ENCODE data around the gene RPS6KB2. TPM values are rescaled to one million over a fixed set of nuclear protein-coding genes. Genes with fewer than 3 reads are reported as not detected.
A peak's percentile ranks its signal among the peaks of the same experiment; 100 is the strongest.

The RPS6KB2 gene
- total RNA-seq, 1 experiment from 2014 or later = 170 TPM

DNA sequence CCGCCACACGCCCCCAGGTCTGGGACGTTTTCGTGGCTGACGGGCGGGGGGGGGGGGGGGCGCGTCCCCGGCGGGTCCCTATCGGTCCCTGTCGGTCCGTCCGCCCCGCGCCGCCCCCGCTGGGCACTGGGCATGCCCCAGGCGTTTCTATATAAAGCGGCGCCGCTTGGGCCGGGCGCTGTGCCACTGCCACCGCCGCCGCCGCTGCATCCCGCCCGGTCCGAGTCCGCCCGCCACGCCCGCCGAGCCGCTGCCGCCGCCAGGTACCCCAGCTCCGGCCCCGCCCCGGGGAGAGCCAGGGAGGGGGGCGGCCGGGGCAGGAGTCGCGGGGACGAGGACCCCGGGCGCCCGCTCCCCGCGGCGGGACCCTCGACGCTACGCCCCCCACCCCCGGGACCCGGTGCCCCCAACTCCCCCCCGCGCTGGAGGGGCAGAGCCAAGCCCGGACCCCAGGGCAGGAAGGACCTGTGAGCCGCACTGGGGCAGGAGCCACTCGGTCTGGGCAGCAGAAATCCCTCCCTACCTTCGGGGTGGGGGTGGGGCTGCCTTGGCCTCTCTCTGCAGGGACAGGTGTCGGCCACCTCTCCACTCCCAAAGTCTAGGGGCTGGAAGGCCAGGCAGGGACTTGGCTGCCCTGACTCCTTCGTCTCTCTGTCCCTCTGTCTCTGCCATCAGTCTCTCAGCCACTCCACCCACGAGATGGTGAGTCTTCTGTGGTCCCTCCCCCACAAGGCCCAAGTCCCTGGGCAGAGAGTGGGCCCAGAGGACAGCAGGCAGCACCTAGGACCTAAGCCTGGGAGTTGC lies 12.6 kb upstream of the RPS6KB2 start, which contains the start of gene CARNS1:
Gene CARNS1, plus strand, starts transcription at position 178 of the 804 bp plus-strand sequence. Its CDS starts 522 bp downstream, at position 700.
- BruUV-seq (replicated peaks) = no TSS peak
- Histone ChIP-seq H3K4me2 (ENCODE audit: low read length) (peak within 1 kb of the TSS; percentile 84), H3K4me1 (ENCODE audit: insufficient read depth, low read length) (peaks cover 6% of the 10 kb centered on the region; the same call in 1 of the 2 replicates), H2AFZ (ENCODE audit: low read length) (peak within 1 kb of the TSS; percentile 57; the same call in 1 of the 2 replicates), H3K9me3 (ENCODE audit: low read length) (no peaks in the 10 kb centered on the region), H3F3A (ENCODE audit: low read length, unreplicated experiment) (no peaks in the 10 kb centered on the region), H3K27ac (ENCODE audit: low read length) (no peak within 1 kb of the TSS), H3K9me2 (replicated peaks; ENCODE audit: low read length) (no peaks in the 10 kb centered on the region), H3K36me3 (ENCODE audit: low read depth, low read length) (no peaks in the 10 kb centered on the region), H3K27me3 (ENCODE audit: low read length) (no peaks in the 10 kb centered on the region), H3K4me3 (ENCODE audit: low read length) (peak within 1 kb of the TSS; percentile 54), H3K9ac (ENCODE audit: low read length) (no peak within 1 kb of the TSS), H4K20me1 (ENCODE audit: low read length) (no peaks in the 10 kb centered on the region), H3K79me2 (ENCODE audit: low read length) (no peaks in the 10 kb centered on the region)
- DNase-seq (no peak), ATAC-seq (0 out of 2 replicates have a peak, but pooled peaks have one; percentile 10)
- intact Hi-C loops (cut with micrococcal nuclease) = no loop called here
- POLR2A ChIA-PET (ENCODE audit: unreplicated experiment) = no interaction called here
- no peak for TF ChIP-seq EZH2phosphoT487 (IDR thresholded peaks at IDR 0.05; ENCODE audit: borderline replicate concordance, low read length)
- TF ChIP-seq, protein P1, sequence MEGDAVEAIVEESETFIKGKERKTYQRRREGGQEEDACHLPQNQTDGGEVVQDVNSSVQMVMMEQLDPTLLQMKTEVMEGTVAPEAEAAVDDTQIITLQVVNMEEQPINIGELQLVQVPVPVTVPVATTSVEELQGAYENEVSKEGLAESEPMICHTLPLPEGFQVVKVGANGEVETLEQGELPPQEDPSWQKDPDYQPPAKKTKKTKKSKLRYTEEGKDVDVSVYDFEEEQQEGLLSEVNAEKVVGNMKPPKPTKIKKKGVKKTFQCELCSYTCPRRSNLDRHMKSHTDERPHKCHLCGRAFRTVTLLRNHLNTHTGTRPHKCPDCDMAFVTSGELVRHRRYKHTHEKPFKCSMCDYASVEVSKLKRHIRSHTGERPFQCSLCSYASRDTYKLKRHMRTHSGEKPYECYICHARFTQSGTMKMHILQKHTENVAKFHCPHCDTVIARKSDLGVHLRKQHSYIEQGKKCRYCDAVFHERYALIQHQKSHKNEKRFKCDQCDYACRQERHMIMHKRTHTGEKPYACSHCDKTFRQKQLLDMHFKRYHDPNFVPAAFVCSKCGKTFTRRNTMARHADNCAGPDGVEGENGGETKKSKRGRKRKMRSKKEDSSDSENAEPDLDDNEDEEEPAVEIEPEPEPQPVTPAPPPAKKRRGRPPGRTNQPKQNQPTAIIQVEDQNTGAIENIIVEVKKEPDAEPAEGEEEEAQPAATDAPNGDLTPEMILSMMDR (conservative IDR thresholded peaks at IDR 0.05; ENCODE audit: low read depth, low read length) = no peak
- CTCF ChIA-PET = no interaction called here

DNA sequence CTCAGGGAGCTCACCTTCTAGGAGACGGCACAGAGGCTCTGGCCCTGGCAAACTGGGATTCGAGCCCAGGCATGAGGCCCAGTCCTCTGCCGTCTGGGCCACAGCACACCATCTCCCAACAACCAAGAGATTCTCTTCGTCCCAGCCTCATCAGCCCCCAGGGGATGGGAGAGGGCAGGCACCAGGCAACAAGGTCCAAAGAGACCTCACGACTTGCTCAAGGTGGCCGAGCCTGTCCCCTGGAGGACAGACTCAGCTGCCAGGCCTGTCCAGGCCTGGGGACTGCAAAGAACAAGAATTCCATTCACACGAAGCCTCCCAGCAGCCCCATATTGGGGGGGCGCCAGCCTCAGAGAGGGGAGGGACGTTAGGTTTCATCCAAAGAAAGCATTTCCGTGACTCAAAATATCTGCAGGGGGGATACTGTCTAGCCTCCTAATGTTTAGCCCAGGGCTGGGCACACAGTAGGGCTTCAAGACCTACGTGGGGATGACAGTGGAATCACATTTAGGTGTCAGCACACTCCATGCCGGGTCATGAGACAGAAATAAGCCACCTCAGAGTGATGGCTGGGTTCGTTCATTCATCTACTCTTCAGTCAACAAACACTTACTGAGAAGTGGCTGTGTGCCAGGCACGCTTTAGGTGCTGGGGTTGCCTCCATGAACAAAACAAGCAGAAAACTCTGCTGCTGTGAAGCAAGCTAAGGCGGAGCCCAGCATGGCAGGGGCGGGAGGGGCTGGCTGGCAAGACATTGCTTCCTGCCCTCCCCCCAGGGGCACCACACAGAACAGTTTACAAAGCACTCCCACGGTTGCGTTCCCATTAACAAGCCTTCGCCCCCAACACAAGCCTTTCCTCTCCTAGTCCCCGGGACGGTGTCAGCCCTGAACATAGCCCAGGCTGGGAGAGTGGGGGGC lies 11.6 kb upstream of the RPS6KB2 start:
- peaks cover 6% of the 10 kb centered on the region; the same call in 1 of the 2 replicates for H3K4me1 ChIP-seq (ENCODE audit: insufficient read depth, low read length)
- no peak for ATAC-seq
- no peak overlapping the region for H3K9ac ChIP-seq (ENCODE audit: low read length)
- ChIA-PET CTCF (no interaction called here), POLR2A (ENCODE audit: unreplicated experiment) (no interaction called here)
- no peak overlapping the region for H3K4me2 ChIP-seq (ENCODE audit: low read length)
- H3F3A ChIP-seq (ENCODE audit: low read length, unreplicated experiment) = no peaks in the 10 kb centered on the region
- no peaks in the 10 kb centered on the region for H3K27me3 ChIP-seq (ENCODE audit: low read length)
- H3K79me2 ChIP-seq (ENCODE audit: low read length) = no peaks in the 10 kb centered on the region
- H3K36me3 ChIP-seq (ENCODE audit: low read depth, low read length) = no peaks in the 10 kb centered on the region
- H4K20me1 ChIP-seq (ENCODE audit: low read length) = no peaks in the 10 kb centered on the region
- H3K9me3 ChIP-seq (ENCODE audit: low read length) = no peaks in the 10 kb centered on the region
- H3K9me2 ChIP-seq (replicated peaks; ENCODE audit: low read length) = no peaks in the 10 kb centered on the region
- peak; percentile 34 for DNase-seq
- no peak overlapping the region for H3K27ac ChIP-seq (ENCODE audit: low read length)
- BruUV-seq (replicated peaks) = no TSS peak
- TF ChIP-seq EZH2 (IDR thresholded peaks at IDR 0.05; ENCODE audit: low read length, unreplicated experiment) (no peak), EZH2phosphoT487 (IDR thresholded peaks at IDR 0.05; ENCODE audit: borderline replicate concordance, low read length) (no peak)
- TF ChIP-seq, protein P1 (conservative IDR thresholded peaks at IDR 0.05; ENCODE audit: low read depth, low read length) = no peak
- no peak overlapping the region for H3K4me3 ChIP-seq (ENCODE audit: low read length)
- H2AFZ ChIP-seq (ENCODE audit: low read length) = no peak overlapping the region
- intact Hi-C loops (cut with micrococcal nuclease) = no loop called here

Data from PC-3 (cell line).